Naive thymus-derived CD4-positive, alpha-beta T cell (primary cell): ENCODE data around the gene CERS4. TPM values are rescaled to one million over a fixed set of nuclear protein-coding genes. Genes with fewer than 3 reads are reported as not detected.
"Not testable (repeated sequence)": the region's sequence is repeated elsewhere in the genome, so short reads cannot be mapped to it uniquely, and the experiment has no call there.

Experiments
- ATAC-seq: fragments of 150-1000 bp; cut with Tn5 transposase; 2 replicates; pipeline ENCODE4 v1.10.0; 2021; ENCODE audit warnings: mild to moderate bottlenecking, moderate library complexity
- CTCF ChIA-PET: fragments of 350-600 bp; sonication (Branson Sonifier 250); formaldehyde crosslinking; loops from one replicate; lab custom pipeline; 2021; ENCODE audit warnings: antibody characterized with exemption; lab: Charles Lee
- POLR2A ChIA-PET: fragments of 350-600 bp; sonication (Branson Sonifier 250); formaldehyde crosslinking; loops from one replicate; lab custom pipeline; 2021; ENCODE audit warnings: antibody characterized with exemption, inconsistent platforms; lab: Charles Lee
- DNase-seq, 9 donors: peaks; one replicate each; pipeline versions ENCODE4 v3.0.0 to v3.0.0-alpha.2; 2020 to 2022; ENCODE audit warnings: mixed read lengths in 1 of 9
- H3K27ac ChIP-seq: one replicate; pipeline ENCODE4 v1.7.0; 2013; ENCODE audit warnings: mild to moderate bottlenecking, low read depth, low read length, moderate library complexity
- H3K27me3 ChIP-seq, 2 donors: one replicate each; pipeline ENCODE4 v1.7.0; 2013; ENCODE audit warnings: low read length in 2 of 2, mild to moderate bottlenecking in 2 of 2, moderate library complexity in 2 of 2; ENCODE audit not compliant: control insufficient read depth in 2 of 2, insufficient read depth in 2 of 2
- H3K36me3 ChIP-seq, 3 experiments: 1 replicate in 2 of 3; 2 replicates in 1 of 3; pipeline ENCODE4 v1.7.0; 2013; ENCODE audit warnings: low read length in 3 of 3, mild to moderate bottlenecking in 3 of 3, moderate library complexity in 1 of 3; ENCODE audit not compliant: insufficient read depth in 3 of 3, control insufficient read depth in 2 of 3
- H3K4me1 ChIP-seq, 2 donors: one replicate each; pipeline ENCODE4 v1.7.0; 2013; ENCODE audit warnings: low read length in 2 of 2, mild to moderate bottlenecking in 2 of 2, moderate library complexity in 1 of 2; ENCODE audit not compliant: control insufficient read depth in 2 of 2, insufficient read depth in 2 of 2
- H3K4me3 ChIP-seq: 2 replicates; pipeline ENCODE4 v1.7.0; 2013; ENCODE audit warnings: mild to moderate bottlenecking, low read length
- H3K9me3 ChIP-seq, 3 experiments: 1 replicate in 2 of 3; 2 replicates in 1 of 3; pipeline ENCODE4 v1.7.0; 2013; ENCODE audit warnings: low read length in 3 of 3; ENCODE audit not compliant: control insufficient read depth in 2 of 3
- H3K27ac Mint-ChIP-seq, 9 donors: one replicate each; pipeline ENCODE4 v1.8.0; 2020 to 2022; ENCODE audit warnings: mixed read lengths in 9 of 9, mild to moderate bottlenecking in 8 of 9, moderate library complexity in 5 of 9, inconsistent platforms in 2 of 9
- H3K27me3 Mint-ChIP-seq, 5 donors: one replicate each; pipeline ENCODE4 v1.8.0; 2021 to 2022; ENCODE audit warnings: mixed read lengths in 5 of 5, mild to moderate bottlenecking in 1 of 5
- H3K36me3 Mint-ChIP-seq, 5 donors: one replicate each; pipeline ENCODE4 v1.8.0; 2020 to 2022; ENCODE audit warnings: mixed read lengths in 5 of 5, mild to moderate bottlenecking in 3 of 5, inconsistent platforms in 1 of 5
- H3K4me1 Mint-ChIP-seq, 7 donors: one replicate each; pipeline ENCODE4 v1.8.0; 2020 to 2022; ENCODE audit warnings: mixed read lengths in 7 of 7, mild to moderate bottlenecking in 3 of 7, inconsistent platforms in 1 of 7
- H3K4me3 Mint-ChIP-seq, 10 donors: one replicate each; pipeline ENCODE4 v1.8.0; 2020 to 2022; ENCODE audit warnings: mild to moderate bottlenecking in 10 of 10, mixed read lengths in 10 of 10, moderate library complexity in 6 of 10, inconsistent platforms in 2 of 10
- H3K9me3 Mint-ChIP-seq, 11 donors: one replicate each; pipeline ENCODE4 v1.8.0; 2020 to 2022; ENCODE audit warnings: mixed read lengths in 11 of 11, mild to moderate bottlenecking in 4 of 11, inconsistent platforms in 1 of 11, moderate library complexity in 1 of 11
- intact Hi-C, 2 donors: fragments of 100-400 bp; cut with micrococcal nuclease; formaldehyde crosslinking; loops; one replicate each; pipeline ENCODE4 v1.15.1; 2023
- polyA plus RNA-seq, 2 donors: library from polyadenylated mRNA; unstranded; fragments of 300-500 nt; fragmentation: Illumina TruSeq; gene quantifications; one replicate each; pipeline ENCODE4 v1.2.3, GENCODE V29; 2021
- total RNA-seq, 6 experiments: library from RNA in 5 of 6; stranded (reverse) in 5 of 6; gene quantifications; 1 replicate in 5 of 6; 2 replicates in 1 of 6; pipeline ENCODE4 v1.2.3 and lab custom pipeline; 2021 to 2026

Gene CERS4
- total and polyA plus RNA-seq, 7 experiments from 2014 or later, result 11.2 to 32.4 (median 21.9) TPM

DNA sequence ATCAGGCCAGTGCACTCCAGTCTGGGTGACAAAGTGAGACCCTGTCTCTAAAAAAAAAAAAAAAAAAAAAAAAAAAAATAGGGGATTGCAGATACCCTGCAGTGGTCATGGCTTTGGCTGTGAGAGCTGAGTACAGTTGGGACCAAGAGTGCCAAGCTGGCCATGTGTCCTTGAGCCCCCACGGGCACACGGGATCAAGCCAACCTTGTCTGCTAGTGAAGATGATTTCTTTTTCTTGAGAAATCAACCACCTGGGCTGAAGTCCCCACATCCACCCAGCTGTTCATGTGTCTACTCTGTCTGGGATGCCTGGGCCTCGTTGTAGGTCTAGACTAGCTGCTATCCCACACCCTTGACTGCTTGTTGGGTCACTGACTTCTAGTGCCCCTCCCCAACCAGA, 34.0 kb downstream of the CERS4 start:
- intact Hi-C loops, result no loop called here
- H3K4me3 ChIP-seq, result no peak overlapping the region
- Mint-ChIP-seq H3K27ac (no peak overlapping the region), H3K36me3 (peaks cover 3 to 50% (median 27%) of the 10 kb centered on the region in 5 donors), H3K27me3 (no peaks in the 10 kb centered on the region), H3K4me1 (peaks cover 11 to 31% (median 16%) of the 10 kb centered on the region in 7 donors), H3K9me3 (peaks cover 0 to 21% (median 9%) of the 10 kb centered on the region in 11 donors), H3K4me3 (no peak overlapping the region)
- CTCF ChIA-PET, result interaction anchor here (1.1 kb wide), 1 partner anchor 110 kb away, joined by 3 read pairs; no protein-coding TSS in a partner anchor
- H3K4me1 ChIP-seq, result peaks cover 8 to 15% of the 10 kb centered on the region in 2 donors
- DNase-seq (no peak), ATAC-seq (no peak)
- no peak overlapping the region for H3K27ac ChIP-seq
- H3K27me3 ChIP-seq, result no peaks in the 10 kb centered on the region
- H3K9me3 ChIP-seq, result peaks cover 0 to 14% (median 0%) of the 10 kb centered on the region in 3 experiments
- POLR2A ChIA-PET, result no interaction called here
- peaks cover 0 to 5% (median 0%) of the 10 kb centered on the region in 3 experiments for H3K36me3 ChIP-seq

DNA sequence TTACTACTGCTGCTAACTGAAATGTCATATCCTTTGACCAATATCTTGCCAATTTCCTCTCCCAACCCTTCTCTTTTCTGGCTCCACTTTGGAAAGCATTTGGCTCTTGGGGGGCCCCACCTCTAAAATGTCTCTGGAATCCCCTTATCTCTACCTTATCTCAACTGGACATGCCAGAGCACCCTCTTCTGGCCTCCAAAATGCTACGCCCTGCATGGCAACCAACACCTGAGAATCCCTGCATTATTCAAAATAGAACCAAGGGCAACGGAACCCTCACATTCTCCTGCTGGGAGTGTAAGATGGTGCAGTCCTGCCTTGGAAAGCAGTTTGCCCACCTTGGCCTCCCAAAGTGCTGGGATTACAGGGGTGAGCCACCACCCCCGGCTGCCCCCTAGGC, 35.3 kb downstream of the CERS4 start:
- Mint-ChIP-seq H3K27ac (no peak overlapping the region), H3K36me3 (peaks cover 7 to 56% (median 30%) of the 10 kb centered on the region in 5 donors), H3K9me3 (peaks cover 0 to 28% (median 9%) of the 10 kb centered on the region in 11 donors), H3K4me1 (peaks cover 11 to 27% (median 16%) of the 10 kb centered on the region in 7 donors), H3K4me3 (no peak overlapping the region), H3K27me3 (no peaks in the 10 kb centered on the region)
- H3K27me3 ChIP-seq, result no peaks in the 10 kb centered on the region
- H3K9me3 ChIP-seq, result peaks cover 0 to 13% (median 0%) of the 10 kb centered on the region in 3 experiments
- H3K27ac ChIP-seq, result no peak overlapping the region
- H3K4me1 ChIP-seq, result peaks cover 8 to 15% of the 10 kb centered on the region in 2 donors
- no peak overlapping the region for H3K4me3 ChIP-seq
- intact Hi-C loops, result no loop called here
- H3K36me3 ChIP-seq, result peaks cover 0 to 5% (median 0%) of the 10 kb centered on the region in 3 experiments
- ChIA-PET POLR2A (no interaction called here), CTCF (no interaction called here)
- no peak for ATAC-seq
- no peak for DNase-seq

GRCh38 chr19:8245869-8246835, 37.0 kb downstream of the CERS4 start:
- no peak overlapping the region for H3K4me3 Mint-ChIP-seq
- H3K36me3 Mint-ChIP-seq, result peaks cover 7 to 43% (median 23%) of the 10 kb centered on the region in 5 donors
- ChIA-PET POLR2A (no interaction called here), CTCF (no interaction called here)
- no peak overlapping the region for H3K4me3 ChIP-seq
- H3K4me1 ChIP-seq, result peaks cover 0 to 3% of the 10 kb centered on the region in 2 donors
- intact Hi-C loops, result no loop called here
- peaks cover 0 to 17% (median 7%) of the 10 kb centered on the region in 7 donors for H3K4me1 Mint-ChIP-seq
- H3K27me3 Mint-ChIP-seq, result no peaks in the 10 kb centered on the region
- peak overlapping the region in 1 of 9 donors; percentile 22 for H3K27ac Mint-ChIP-seq
- DNase-seq, result no peak
- H3K9me3 Mint-ChIP-seq, result peaks cover 0 to 22% (median 5%) of the 10 kb centered on the region in 11 donors
- H3K27me3 ChIP-seq, result no peaks in the 10 kb centered on the region
- peaks cover 0 to 11% (median 0%) of the 10 kb centered on the region in 3 experiments for H3K9me3 ChIP-seq
- peaks cover 0 to 10% (median 0%) of the 10 kb centered on the region in 3 experiments for H3K36me3 ChIP-seq
- ATAC-seq, result no peak
- no peak overlapping the region for H3K27ac ChIP-seq

DNA sequence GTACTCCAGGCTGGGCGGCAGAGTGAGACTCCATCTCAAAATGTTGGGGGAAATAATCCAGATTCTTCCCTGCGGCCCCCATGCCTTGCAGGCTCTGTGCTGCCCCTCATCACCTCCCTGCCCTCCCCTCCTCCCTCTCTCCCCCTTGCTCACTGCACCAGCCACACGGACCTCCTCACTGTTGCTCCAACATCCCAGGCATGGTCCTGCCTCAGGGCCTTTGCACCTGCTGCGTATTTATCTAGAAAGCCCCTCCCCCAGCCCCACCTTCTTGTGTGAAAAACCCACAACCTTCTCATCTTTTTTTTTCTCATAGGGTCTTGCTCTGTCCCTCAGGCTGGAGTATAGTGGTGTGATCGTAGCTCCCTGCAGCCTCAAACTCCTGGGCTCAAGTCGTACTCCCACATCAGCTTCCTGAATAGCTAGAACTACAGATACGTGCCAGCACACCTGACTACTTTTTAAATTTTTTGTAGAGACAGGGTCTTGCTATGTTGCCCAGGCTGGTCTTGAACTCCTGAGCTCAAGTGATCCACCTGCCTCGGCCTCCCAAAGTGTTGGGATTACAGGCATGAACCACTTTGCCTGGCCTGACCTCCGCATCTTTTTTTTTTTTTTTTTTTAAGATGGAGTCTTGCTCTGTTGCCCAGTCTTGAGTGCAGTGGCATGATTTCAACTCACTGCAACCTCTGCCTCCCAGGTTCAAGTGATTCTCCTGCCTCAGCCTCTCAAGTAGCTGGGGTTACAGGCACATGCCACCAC, 38.1 kb downstream of the CERS4 start:
- H3K36me3 ChIP-seq, H3K4me3 Mint-ChIP-seq, intact Hi-C loops, ATAC-seq, H3K27me3 ChIP-seq, H3K27ac ChIP-seq, H3K4me3 ChIP-seq, DNase-seq, H3K27me3 Mint-ChIP-seq, CTCF ChIA-PET, POLR2A ChIA-PET, H3K4me1 ChIP-seq: not testable (repeated sequence)
- peaks cover 0 to 11% (median 0%) of the 10 kb centered on the region in 3 experiments for H3K9me3 ChIP-seq
- H3K36me3 Mint-ChIP-seq, result peaks cover 7 to 36% (median 18%) of the 10 kb centered on the region in 5 donors
- peaks cover 0 to 20% (median 4%) of the 10 kb centered on the region in 11 donors for H3K9me3 Mint-ChIP-seq
- H3K4me1 Mint-ChIP-seq, result peaks cover 0 to 13% (median 4%) of the 10 kb centered on the region in 7 donors
- H3K27ac Mint-ChIP-seq, result peak overlapping the region in 2 of 9 donors; percentile 4 to 56

GRCh38 chr19:8248348-8249328, 39.5 kb downstream of the CERS4 start:
- DNase-seq (no peak), ATAC-seq (no peak)
- Mint-ChIP-seq H3K9me3 (peaks cover 0 to 11% (median 0%) of the 10 kb centered on the region in 11 donors), H3K4me3 (no peak overlapping the region), H3K36me3 (peaks cover 7 to 25% (median 15%) of the 10 kb centered on the region in 5 donors), H3K27ac (peak overlapping the region in 1 of 9 donors; percentile 19), H3K27me3 (no peaks in the 10 kb centered on the region), H3K4me1 (peaks cover 0 to 13% (median 7%) of the 10 kb centered on the region in 7 donors)
- H3K4me1 ChIP-seq, result no peaks in the 10 kb centered on the region
- ChIA-PET POLR2A (no interaction called here), CTCF (no interaction called here)
- no peaks in the 10 kb centered on the region for H3K27me3 ChIP-seq
- peaks cover 0 to 7% (median 0%) of the 10 kb centered on the region in 3 experiments for H3K36me3 ChIP-seq
- H3K27ac ChIP-seq, result no peak overlapping the region
- intact Hi-C loops, result no loop called here
- H3K4me3 ChIP-seq, result no peak overlapping the region
- H3K9me3 ChIP-seq, result no peaks in the 10 kb centered on the region
